Measurements from ENCODE around the gene CASS4.
"Not testable (repeated sequence)": the region's sequence is repeated elsewhere in the genome, so short reads cannot be mapped to it uniquely, and the experiment has no call there.

Gene CASS4

DNA sequence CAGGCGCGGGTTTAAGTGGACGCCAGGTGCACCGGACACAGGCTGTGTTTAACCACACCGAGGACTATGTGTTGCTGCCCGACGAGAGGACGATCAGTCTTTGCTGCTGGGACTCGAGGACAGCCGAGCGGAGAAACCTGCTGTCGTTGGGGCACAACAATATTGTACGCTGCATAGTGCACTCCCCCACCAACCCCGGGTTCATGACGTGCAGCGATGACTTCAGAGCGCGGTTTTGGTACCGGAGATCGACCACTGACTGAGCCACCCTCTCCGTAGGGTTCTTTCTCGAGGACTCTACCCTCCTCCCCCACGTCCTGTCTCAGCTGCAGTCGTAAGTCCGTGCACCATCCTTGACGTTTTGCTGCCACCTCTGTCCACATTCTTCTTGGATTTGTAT lies 8.6 kb upstream of the CASS4 start:
- TF ChIP-seq, protein P1, sequence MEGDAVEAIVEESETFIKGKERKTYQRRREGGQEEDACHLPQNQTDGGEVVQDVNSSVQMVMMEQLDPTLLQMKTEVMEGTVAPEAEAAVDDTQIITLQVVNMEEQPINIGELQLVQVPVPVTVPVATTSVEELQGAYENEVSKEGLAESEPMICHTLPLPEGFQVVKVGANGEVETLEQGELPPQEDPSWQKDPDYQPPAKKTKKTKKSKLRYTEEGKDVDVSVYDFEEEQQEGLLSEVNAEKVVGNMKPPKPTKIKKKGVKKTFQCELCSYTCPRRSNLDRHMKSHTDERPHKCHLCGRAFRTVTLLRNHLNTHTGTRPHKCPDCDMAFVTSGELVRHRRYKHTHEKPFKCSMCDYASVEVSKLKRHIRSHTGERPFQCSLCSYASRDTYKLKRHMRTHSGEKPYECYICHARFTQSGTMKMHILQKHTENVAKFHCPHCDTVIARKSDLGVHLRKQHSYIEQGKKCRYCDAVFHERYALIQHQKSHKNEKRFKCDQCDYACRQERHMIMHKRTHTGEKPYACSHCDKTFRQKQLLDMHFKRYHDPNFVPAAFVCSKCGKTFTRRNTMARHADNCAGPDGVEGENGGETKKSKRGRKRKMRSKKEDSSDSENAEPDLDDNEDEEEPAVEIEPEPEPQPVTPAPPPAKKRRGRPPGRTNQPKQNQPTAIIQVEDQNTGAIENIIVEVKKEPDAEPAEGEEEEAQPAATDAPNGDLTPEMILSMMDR (IDR thresholded peaks at IDR 0.05; ENCODE audit: control insufficient read depth, extremely low read depth, insufficient read depth) = no peak
- no peak overlapping the region for H3K4me3 ChIP-seq (ENCODE audit: low read depth, low read length)
- DNase-seq (ENCODE audit: low read depth) = no peak

DNA sequence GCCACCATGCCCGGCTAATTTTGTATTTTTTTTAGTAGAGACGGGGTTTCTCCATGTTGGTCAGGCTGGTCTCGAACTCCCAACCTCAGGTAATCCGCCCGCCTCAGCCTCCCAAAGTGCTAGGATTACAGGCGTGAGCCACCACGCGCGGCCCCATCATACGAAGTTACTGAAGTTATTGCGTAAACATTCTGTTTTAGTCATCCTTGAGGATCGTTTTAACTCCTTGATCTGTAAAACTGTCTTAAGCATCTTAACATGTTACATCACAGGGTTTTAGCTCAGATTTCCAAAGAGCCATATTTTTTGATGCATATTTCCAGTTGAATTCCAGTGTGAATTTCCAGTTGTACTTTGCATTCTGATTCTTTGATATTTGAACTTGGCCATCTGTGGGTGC lies 6.7 kb upstream of the CASS4 start:
- not testable (repeated sequence) for DNase-seq (ENCODE audit: low read depth); H3K4me3 ChIP-seq (ENCODE audit: low read depth, low read length)

DNA sequence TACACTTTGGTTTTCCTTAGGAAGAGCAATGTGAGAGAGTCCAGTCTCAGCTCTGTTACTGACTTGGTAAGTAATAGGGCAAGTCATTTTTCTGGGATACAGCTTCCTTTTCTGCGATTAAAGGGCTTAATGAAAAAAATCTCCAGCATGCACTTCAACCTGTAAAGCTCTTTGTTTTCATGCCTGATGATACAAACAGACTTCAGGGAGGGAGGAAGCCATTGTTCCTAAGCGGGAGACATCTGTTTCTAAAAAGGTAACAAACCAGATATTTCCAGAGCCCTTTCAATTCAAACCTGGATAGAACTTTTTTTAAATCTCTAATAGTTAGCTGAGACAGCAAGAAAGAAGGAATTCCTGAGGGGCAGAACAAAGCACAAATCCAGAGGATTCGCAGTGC lies 5.2 kb upstream of the CASS4 start:
- no peak overlapping the region for H3K4me3 ChIP-seq (ENCODE audit: low read depth, low read length)
- no peak for DNase-seq (ENCODE audit: low read depth)
- TF ChIP-seq, protein P1 (IDR thresholded peaks at IDR 0.05; ENCODE audit: control insufficient read depth, extremely low read depth, insufficient read depth) = no peak

DNA sequence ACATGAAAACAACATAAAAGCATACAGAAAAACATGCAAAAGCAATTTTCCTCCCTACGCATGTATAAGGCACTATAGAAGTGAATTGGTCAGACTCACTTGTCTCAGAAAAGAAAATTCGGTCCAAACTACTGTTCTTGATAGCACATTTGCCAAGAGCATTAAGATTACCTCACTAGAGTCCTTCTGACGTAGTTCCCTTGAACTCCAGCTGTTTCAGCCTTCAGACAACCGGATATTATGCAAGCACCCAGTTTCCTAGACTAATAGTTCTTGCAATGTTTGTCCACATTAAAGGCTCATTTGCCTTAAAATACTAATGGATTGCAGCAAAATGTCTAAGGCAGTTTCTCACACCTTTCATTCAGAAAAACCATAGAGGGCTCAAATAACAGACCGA lies 2.5 kb upstream of the CASS4 start:
- TF ChIP-seq, protein P1 (IDR thresholded peaks at IDR 0.05; ENCODE audit: control insufficient read depth, extremely low read depth, insufficient read depth) = no peak
- no peak for DNase-seq (ENCODE audit: low read depth)
- H3K4me3 ChIP-seq (ENCODE audit: low read depth, low read length) = no peak overlapping the region

DNA sequence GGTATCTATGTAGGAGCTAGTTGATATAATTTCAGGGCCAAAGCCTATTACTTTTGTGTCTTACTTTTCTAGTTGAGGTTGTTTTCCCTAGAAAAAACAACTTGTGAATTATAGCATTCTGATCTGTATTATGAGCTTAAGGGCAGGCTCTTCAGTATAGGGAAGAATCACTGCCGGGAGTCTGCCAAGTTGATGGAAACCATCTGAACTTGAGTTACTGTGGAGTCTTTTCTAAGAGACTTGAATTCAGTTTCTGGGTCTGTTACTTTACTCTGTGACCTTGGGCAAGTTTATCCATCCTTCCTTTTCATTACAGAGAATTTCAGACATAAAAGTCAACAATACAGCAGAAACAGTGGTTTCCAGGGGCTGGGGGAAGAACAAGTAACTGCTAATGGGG lies 2.1 kb upstream of the CASS4 start:
- no peak for DNase-seq (ENCODE audit: low read depth)
- TF ChIP-seq, protein P1 (IDR thresholded peaks at IDR 0.05; ENCODE audit: control insufficient read depth, extremely low read depth, insufficient read depth) = no peak
- H3K4me3 ChIP-seq (ENCODE audit: low read depth, low read length) = no peak overlapping the region

DNA sequence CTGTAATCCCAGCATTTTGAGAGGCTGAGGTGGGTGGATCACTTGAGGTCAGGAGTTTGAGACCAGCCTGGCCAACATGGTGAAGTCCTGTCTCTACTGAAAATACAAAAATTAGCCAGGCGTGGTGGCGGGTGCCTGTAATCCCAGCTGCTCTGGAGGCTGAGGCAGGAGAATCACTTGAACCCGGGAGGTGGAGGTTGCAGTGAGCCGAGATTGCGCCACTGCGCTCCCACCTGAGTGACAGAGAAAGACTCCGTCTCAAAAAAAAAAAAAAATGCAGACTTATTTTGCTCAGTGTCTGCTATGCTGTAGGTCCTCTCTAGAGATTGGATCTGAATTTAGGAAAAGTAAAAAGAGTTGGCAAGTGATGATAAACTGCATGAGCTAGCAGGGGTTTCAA lies 773 bp upstream of the CASS4 start:
- H3K4me3 ChIP-seq (ENCODE audit: low read depth, low read length); DNase-seq (ENCODE audit: low read depth): not testable (repeated sequence)

DNA sequence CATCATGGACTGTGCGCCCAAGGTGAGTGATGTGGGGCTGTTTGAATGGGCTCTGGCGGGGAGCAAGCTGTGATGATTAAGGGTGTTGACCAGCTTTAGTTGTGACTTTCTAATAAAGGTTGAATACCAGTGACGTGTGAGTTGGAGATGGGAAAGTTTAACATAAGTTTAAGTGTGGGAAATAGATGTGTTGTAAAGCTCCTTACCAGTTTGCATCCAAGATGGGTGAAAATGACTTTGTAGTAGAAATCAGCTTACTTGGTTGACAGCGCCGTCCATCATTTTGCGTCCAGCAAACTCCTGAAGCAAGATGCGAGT lies 372 bp downstream of the CASS4 start:
- TF ChIP-seq, protein P1 (IDR thresholded peaks at IDR 0.05; ENCODE audit: control insufficient read depth, extremely low read depth, insufficient read depth) = no peak
- H3K4me3 ChIP-seq (ENCODE audit: low read depth, low read length) = no peak overlapping the region
- no peak for DNase-seq (ENCODE audit: low read depth)

DNA sequence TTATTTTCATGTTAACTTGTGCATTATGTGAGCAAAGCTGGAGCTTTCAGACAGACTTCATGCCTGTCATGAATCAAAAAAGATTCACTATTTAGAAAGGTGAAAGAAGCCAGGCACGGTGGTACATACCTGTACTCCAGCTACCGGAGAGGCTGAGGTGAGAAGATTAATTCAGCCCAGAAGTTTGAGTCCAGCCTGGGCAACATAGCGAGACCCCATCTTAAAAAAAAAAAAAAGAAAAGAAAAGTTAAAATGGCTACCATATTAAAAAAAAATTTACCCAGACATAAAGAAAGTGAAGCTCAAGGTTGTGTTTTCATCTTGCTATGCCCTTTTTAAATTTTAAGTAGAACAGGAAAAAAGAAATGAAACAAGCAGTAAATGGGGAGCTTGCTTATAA lies 889 bp downstream of the CASS4 start:
- H3K4me3 ChIP-seq (ENCODE audit: low read depth, low read length) = no peak overlapping the region
- TF ChIP-seq, protein P1 (IDR thresholded peaks at IDR 0.05; ENCODE audit: control insufficient read depth, extremely low read depth, insufficient read depth) = no peak
- DNase-seq (ENCODE audit: low read depth) = no peak
